GM21528 (cell line): Measurements from ENCODE around the gene STON2.
"Not testable (repeated sequence)": the region's sequence is repeated elsewhere in the genome, so short reads cannot be mapped to it uniquely, and the experiment has no call there.

Experiments
- ATAC-seq: cut with Tn5 transposase; IDR thresholded peaks from one replicate; pipeline ENCODE4 v1.9.1; 2021; ENCODE audit warnings: mild to moderate bottlenecking, moderate library complexity; ENCODE audit not compliant: unreplicated experiment, low FRiP score

STON2 gene, protein sequence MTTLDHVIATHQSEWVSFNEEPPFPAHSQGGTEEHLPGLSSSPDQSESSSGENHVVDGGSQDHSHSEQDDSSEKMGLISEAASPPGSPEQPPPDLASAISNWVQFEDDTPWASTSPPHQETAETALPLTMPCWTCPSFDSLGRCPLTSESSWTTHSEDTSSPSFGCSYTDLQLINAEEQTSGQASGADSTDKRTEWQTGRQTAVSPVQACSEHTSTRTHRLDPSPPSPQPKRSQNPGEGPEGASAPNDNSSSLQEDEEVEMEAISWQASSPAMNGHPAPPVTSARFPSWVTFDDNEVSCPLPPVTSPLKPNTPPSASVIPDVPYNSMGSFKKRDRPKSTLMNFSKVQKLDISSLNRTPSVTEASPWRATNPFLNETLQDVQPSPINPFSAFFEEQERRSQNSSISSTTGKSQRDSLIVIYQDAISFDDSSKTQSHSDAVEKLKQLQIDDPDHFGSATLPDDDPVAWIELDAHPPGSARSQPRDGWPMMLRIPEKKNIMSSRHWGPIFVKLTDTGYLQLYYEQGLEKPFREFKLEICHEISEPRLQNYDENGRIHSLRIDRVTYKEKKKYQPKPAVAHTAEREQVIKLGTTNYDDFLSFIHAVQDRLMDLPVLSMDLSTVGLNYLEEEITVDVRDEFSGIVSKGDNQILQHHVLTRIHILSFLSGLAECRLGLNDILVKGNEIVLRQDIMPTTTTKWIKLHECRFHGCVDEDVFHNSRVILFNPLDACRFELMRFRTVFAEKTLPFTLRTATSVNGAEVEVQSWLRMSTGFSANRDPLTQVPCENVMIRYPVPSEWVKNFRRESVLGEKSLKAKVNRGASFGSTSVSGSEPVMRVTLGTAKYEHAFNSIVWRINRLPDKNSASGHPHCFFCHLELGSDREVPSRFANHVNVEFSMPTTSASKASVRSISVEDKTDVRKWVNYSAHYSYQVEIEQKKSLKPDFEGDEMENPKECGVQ

GRCh38 chr14:81400202-81400678, at the start of gene STON2:
STON2 (minus strand) TSS chr14:81400324; CDS start chr14:81398382, 1,942 bp downstream.
- ATAC-seq, result no peak

DNA sequence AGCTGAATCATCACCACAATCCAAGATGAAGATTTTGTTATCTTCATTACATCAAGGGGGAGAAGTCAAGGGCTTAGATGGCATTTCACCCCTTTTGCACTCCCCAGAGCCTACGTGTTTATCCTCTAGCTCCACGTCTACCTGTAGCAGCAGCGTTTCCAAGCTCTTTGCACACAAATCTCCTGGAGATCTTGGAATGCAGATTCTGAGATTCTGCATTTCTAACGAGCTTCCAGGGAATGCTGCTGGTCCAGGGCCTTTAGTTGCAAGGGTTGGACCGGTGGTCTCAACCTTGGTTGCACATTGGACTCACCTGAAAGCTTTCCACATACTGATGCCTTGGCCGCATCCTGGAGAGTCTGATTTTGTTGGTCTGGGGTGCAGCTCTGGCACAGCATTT, 49.5 kb upstream of the STON2 start:
- no peak for ATAC-seq

GRCh38 chr14:81449114-81449513, 49.0 kb upstream of the STON2 start:
- no peak for ATAC-seq

DNA sequence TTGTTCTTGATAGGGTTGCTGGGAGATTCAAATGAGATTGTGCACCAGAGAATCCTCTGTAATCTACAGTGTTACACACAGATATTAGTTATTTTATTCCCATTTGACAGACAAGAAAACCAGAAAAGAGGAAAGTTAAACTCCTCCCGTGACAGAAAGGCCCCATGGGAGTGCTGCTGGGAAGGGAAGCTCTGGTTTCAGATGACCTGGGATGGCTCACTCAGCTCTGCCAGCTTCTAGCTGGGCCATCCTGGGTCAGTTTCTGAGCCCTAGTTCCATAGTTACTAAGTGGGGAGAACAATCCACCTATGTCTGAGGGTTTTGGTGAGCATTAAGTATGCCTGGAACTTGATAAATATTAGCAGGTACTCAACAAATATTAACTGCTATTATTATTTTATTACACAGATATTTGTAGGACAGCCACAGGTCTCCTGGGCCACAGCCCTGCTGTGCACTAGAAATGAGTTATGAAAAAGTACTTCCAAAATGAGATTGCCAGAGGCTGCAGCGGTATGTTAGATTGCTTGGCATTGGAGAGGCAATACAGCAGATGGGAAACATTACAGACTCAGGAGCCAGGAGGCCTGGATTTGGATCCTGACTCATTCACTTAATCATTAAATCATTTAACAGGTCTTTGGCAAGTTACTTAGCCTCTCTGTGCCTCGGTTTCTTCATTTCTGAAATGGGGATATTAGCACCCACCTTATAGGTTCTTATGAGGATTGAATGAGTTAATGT, 47.1 kb upstream of the STON2 start:
- ATAC-seq, result no peak

DNA sequence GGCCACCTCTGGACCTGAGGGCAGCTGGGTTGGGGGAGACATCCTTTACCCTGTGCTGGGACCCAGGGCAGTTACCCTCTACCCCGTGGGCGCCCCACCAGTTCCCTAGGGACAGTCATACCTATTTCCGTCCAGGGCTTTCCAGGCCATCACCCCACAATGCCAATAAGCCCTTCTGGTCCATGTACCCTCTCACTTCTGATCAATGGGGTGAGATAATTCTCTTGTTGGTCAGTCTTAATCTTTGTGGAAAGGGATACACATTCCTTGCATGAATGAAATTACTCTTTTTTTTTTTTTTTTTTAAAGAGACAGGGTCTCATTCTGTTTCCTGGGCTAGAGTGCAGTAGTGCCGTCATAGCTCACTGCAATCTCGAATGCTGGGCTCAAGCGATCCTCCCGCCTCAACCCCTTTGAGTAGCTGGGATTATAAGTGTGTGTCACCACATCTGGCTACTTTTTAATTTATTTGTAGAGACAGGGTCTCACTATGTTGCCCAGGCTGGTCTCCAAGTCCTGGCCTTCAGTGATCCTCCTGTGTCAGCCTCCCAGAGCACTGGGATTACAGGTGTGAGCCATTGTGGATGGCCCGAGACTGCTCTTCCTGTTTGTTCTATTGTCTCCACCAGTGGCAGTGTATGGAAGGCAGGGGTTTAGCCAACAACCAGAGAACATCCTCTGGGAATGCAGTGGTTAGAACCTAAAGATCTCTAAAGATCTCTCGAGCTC, 46.3 kb upstream of the STON2 start:
- no peak for ATAC-seq

DNA sequence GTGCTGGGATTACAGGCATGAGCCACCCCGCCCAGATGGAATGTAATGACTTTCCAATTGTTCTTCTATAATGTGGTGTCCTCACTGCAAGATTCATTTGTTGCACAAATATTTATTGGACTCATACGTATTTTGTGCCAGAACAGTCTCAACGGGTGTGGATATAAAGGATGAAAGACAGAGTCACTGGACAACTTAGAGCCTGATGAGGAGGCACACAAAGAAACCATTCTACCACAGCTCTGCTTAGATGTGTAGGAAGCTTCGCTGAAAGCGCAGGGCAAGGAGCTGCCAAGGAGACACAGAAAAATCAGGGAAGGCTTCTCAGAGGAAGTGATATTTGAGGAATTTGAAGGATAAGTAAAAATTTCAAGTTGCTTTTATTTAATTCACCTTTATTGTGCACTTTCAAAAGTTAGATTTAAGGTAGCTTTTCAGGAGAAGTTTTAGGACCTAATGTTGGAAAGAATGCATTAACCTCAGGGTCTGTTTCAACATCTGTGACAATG, 41.6 kb upstream of the STON2 start:
- no peak for ATAC-seq

GRCh38 chr14:81440041-81440440, 39.9 kb upstream of the STON2 start:
- no peak for ATAC-seq

GRCh38 chr14:81437244-81437643, 37.1 kb upstream of the STON2 start:
- no peak for ATAC-seq

- ATAC-seq, result peak; percentile 90
Observed at GRCh38 chr14:81436296-81437138, 36.4 kb upstream of the STON2 start.

GRCh38 chr14:81435391-81436295, 35.5 kb upstream of the STON2 start:
- peak; percentile 49 for ATAC-seq

- no peak for ATAC-seq
Observed at GRCh38 chr14:81435048-81435390, 34.9 kb upstream of the STON2 start.

GRCh38 chr14:81434230-81434629, 34.1 kb upstream of the STON2 start:
- ATAC-seq, result no peak

DNA sequence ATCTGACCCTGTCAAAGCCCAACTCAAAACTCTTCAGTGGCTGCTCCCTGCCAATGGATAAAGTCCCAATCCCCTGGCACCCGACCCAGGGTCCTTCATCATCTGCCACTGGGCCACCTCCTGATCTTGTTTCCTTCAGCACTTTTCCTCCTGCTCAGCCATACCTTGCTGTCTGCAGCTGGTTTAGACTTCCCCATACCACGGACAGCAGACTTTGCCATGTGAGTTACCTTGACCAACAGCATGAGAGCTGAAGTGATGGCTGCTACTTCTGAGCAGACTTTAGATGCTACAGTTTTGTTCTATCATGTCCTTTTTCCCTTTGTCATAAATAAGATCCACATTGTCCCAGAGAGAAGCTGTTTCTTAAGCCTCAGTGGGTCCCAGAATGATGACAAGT, 33.3 kb upstream of the STON2 start:
- no peak for ATAC-seq

DNA sequence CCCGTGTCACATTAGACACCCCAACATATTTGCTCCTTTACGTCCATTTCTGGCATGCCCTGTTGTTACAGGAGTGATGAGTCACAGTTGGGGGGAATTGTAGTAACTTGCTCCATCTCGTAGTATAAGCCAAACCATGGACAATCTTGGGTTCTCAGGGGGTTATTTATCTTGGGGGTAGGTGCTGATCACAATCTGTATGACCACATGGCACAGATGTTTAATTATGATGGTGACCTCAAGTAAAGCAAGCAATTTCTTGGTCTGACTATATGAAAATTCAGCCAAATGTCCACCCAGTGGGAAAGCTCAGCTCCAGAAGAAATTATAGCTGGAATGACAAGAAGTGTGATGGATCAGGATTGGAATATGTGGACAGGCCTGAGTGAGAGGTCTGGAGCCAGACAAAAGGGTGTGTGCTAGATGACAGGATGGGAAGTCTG, 32.1 kb upstream of the STON2 start:
- ATAC-seq, result no peak

DNA sequence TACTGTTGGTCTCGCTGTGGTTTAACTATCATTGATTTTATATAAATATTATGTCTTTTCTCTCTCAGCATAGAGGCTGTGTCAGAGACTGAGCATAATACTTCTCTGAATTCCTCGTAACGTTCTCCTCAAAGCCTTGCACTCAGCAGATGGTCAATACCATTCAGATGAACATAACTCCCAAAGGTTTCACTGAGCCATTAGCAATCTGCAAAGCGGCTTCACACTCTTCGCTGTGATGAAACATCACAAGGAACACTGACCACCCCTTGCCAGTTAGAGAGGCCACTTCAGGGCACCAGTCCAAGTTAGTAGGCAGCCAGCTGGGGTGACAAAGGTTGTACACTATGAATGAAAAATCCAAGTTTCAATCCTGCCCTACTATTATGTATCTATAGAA, 30.1 kb upstream of the STON2 start:
- no peak for ATAC-seq

DNA sequence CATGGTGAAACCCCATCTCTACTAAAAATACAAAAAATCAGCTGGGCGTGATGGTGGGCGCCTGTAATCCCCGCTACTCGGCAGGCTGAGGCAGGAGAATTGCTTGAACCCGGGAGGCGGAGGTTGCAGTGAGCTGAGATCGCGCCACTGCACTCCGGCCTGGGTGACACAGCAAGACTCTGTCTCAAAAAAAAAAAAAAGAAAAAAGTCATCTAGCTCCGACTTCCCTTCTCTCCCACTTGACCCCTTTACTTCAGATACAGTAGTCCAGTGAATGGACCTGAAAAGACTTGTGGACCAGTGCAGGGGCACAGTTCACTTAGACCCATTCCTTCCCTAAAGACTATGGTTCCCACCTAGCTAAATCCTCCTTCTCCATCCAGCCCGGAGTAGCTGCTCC, 29.6 kb upstream of the STON2 start:
- ATAC-seq, result not testable (repeated sequence)

DNA sequence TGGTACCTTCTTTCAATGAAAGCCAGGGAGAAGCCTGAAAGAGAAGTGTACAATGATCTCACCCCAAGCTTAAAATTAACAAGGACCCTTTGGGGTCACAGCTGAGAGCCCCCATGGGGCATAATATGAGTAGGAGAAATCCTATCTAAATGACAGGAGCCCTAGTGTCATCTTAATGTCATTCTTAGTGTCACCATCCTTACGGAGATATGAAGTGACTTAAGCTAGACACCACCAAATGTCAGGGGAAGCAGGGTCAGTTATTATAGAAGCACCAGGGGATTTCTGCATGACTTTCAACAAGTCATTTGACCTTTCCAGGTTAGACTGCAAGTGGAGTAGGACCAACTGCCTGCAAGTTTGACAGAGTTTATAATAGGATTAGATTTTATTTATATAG, 28.9 kb upstream of the STON2 start:
- no peak for ATAC-seq
